IPS-18c (cell line): Measurements from ENCODE around the gene PDE9A.
A peak's percentile ranks its signal among the peaks of the same experiment; 100 is the strongest.

Source experiments
- H3K4me3 ChIP-seq: 2 replicates; pipeline ENCODE4 v1.7.0; 2013; ENCODE audit warnings: low read depth, mild to moderate bottlenecking, low read length, moderate library complexity; ENCODE audit not compliant: insufficient read depth
- H3K9me3 ChIP-seq: one replicate; pipeline ENCODE4 v1.6.1; 2013; ENCODE audit warnings: mild to moderate bottlenecking, low read length, moderate library complexity; ENCODE audit not compliant: control insufficient read depth, insufficient read depth

Gene PDE9A

GRCh38 chr21:42775123-42775522, 121.7 kb downstream of the PDE9A start:
- no peak overlapping the region for H3K4me3 ChIP-seq
- no peaks in the 10 kb centered on the region for H3K9me3 ChIP-seq

- H3K9me3 ChIP-seq = no peaks in the 10 kb centered on the region
Measured at GRCh38 chr21:42775891-42776290, 122.5 kb downstream of the PDE9A start.

GRCh38 chr21:42777064-42777756, 123.8 kb downstream of the PDE9A start:
- Histone ChIP-seq H3K9me3 (no peaks in the 10 kb centered on the region), H3K4me3 (no peak overlapping the region)

More at GRCh38 chr21:42775891-42776290, 122.5 kb downstream of the PDE9A start:
- H3K4me3 ChIP-seq = no peak overlapping the region

- Histone ChIP-seq H3K4me3 (no peak overlapping the region), H3K9me3 (no peaks in the 10 kb centered on the region)
Measured at GRCh38 chr21:42777757-42778344, 124.4 kb downstream of the PDE9A start.

GRCh38 chr21:42779431-42779861, 126.0 kb downstream of the PDE9A start:
- Histone ChIP-seq H3K4me3 (no peak overlapping the region), H3K9me3 (no peaks in the 10 kb centered on the region)

- Histone ChIP-seq H3K4me3 (no peak overlapping the region), H3K9me3 (no peaks in the 10 kb centered on the region)
Measured at GRCh38 chr21:42780617-42781016, 127.2 kb downstream of the PDE9A start.

- H3K9me3 ChIP-seq = no peaks in the 10 kb centered on the region
- peak overlapping the region; percentile 53 for H3K4me3 ChIP-seq
Measured at GRCh38 chr21:42781150-42781970, 127.9 kb downstream of the PDE9A start.

- H3K4me3 ChIP-seq = no peak overlapping the region; the same call in 1 of the 2 replicates
- H3K9me3 ChIP-seq = no peaks in the 10 kb centered on the region
Measured at GRCh38 chr21:42781971-42782722, 128.7 kb downstream of the PDE9A start.

GRCh38 chr21:42782723-42783242, 129.4 kb downstream of the PDE9A start:
- Histone ChIP-seq H3K9me3 (no peaks in the 10 kb centered on the region), H3K4me3 (no peak overlapping the region)

GRCh38 chr21:42784276-42784675, 130.9 kb downstream of the PDE9A start:
- no peaks in the 10 kb centered on the region for H3K9me3 ChIP-seq
- H3K4me3 ChIP-seq = no peak overlapping the region

GRCh38 chr21:42784896-42785451, 131.6 kb downstream of the PDE9A start:
- Histone ChIP-seq H3K9me3 (no peaks in the 10 kb centered on the region), H3K4me3 (no peak overlapping the region)

- no peaks in the 10 kb centered on the region for H3K9me3 ChIP-seq
Measured at GRCh38 chr21:42785666-42786427, 132.4 kb downstream of the PDE9A start.

GRCh38 chr21:42786884-42787283, 133.5 kb downstream of the PDE9A start:
- Histone ChIP-seq H3K4me3 (no peak overlapping the region), H3K9me3 (no peaks in the 10 kb centered on the region)

More at GRCh38 chr21:42785666-42786427, 132.4 kb downstream of the PDE9A start:
- H3K4me3 ChIP-seq = no peak overlapping the region

- Histone ChIP-seq H3K9me3 (no peaks in the 10 kb centered on the region), H3K4me3 (no peak overlapping the region)
Measured at GRCh38 chr21:42787613-42788012, 134.2 kb downstream of the PDE9A start.

GRCh38 chr21:42790520-42791065, 137.2 kb downstream of the PDE9A start:
- Histone ChIP-seq H3K9me3 (no peaks in the 10 kb centered on the region), H3K4me3 (no peak overlapping the region)

- Histone ChIP-seq H3K4me3 (no peak overlapping the region), H3K9me3 (no peaks in the 10 kb centered on the region)
Measured at GRCh38 chr21:42793774-42794173, 140.4 kb downstream of the PDE9A start.
